K562 (cell line): Measurements from ENCODE around the gene CLDN5. TPM values are rescaled to one million over a fixed set of nuclear protein-coding genes. Genes with fewer than 3 reads are reported as not detected.

ENCODE experiments used
- CAMTA2 ChIP-seq: fragments of 250-450 bp; sonication (Bioruptor Pico); conservative IDR thresholded peaks from 2 replicates; pipeline ENCODE4 v1.5.1; 2022
- CBX8 ChIP-seq: fragments of 200-600 bp; sonication (generic); IDR thresholded peaks from 2 replicates; pipeline ENCODE4 v1.6.1; 2012; ENCODE audit warnings: borderline replicate concordance, mixed run types, low read depth, mild to moderate bottlenecking, moderate library complexity, mixed read lengths, low read length, control low read depth, inconsistent platforms; ENCODE audit not compliant: poor library complexity, severe bottlenecking; ENCODE audit errors: extremely low read depth
- CUX1 ChIP-seq: fragments of 200-800 bp; sonication (Bioruptor generic); IDR thresholded peaks from 2 replicates; pipeline ENCODE4 v1.6.1; 2016; ENCODE audit warnings: missing genetic modification characterization, missing compliant biosample characterization
- FOXK2 ChIP-seq, 2 experiments: fragments of 450-650 bp; IDR thresholded peaks in 1 of 2; conservative IDR thresholded peaks in 1 of 2; 2 replicates each; pipeline ENCODE4 v1.6.1; 2016; ENCODE audit warnings: low read depth in 2 of 2, mild to moderate bottlenecking in 1 of 2
- NR1H2 ChIP-seq: sonication (generic); formaldehyde crosslinking; IDR thresholded peaks from 2 replicates; pipeline ENCODE4 v1.4.0; 2020; ENCODE audit warnings: mild to moderate bottlenecking, missing genetic modification reagents
- POU5F1 ChIP-seq: fragments of 150-350 bp; IDR thresholded peaks from 2 replicates; pipeline ENCODE4 v1.6.1; 2014; ENCODE audit warnings: borderline replicate concordance, low read length, low read depth, mild to moderate bottlenecking; ENCODE audit not compliant: partially characterized antibody
- PURB ChIP-seq: sonication (generic); formaldehyde crosslinking; IDR thresholded peaks from 2 replicates; pipeline ENCODE4 v1.9.0; 2021; ENCODE audit warnings: low read depth, mild to moderate bottlenecking, missing genetic modification reagents
- SNAPC5 ChIP-seq: fragments of 250-450 bp; sonication (Bioruptor Pico); IDR thresholded peaks from 2 replicates; pipeline ENCODE4 v1.8.0; 2021; ENCODE audit warnings: moderate library complexity, mild to moderate bottlenecking, inconsistent platforms
- SNIP1 ChIP-seq: fragments of 450-650 bp; IDR thresholded peaks from 2 replicates; pipeline ENCODE4 v1.7.1; 2017; ENCODE audit warnings: low read depth, mild to moderate bottlenecking
- TEAD1 ChIP-seq, 2 experiments: fragments of 450-650 bp in 1 of 2; sonication (generic) in 1 of 2; formaldehyde crosslinking; IDR thresholded peaks; 2 replicates each; pipeline versions ENCODE4 v1.4.0 to v1.8.0; 2020 to 2022; ENCODE audit warnings: mild to moderate bottlenecking in 2 of 2, missing genetic modification reagents in 1 of 2
- UBTF ChIP-seq, 2 experiments: IDR thresholded peaks; 2 replicates each; pipeline ENCODE4 v1.6.1; 2012; ENCODE audit warnings: improper control_type of control experiment in 2 of 2, low read depth in 2 of 2, low read length in 2 of 2, borderline replicate concordance in 1 of 2
- ZBTB17 ChIP-seq: fragments of 450-650 bp; formaldehyde crosslinking; IDR thresholded peaks from 2 replicates; pipeline ENCODE4 v1.4.0; 2020; ENCODE audit warnings: mild to moderate bottlenecking
- ZBTB34 ChIP-seq: fragments of 250-450 bp; sonication (Bioruptor Pico); IDR thresholded peaks from 2 replicates; pipeline ENCODE4 v1.8.0; 2021; ENCODE audit warnings: mild to moderate bottlenecking, moderate library complexity
- ZBTB7A ChIP-seq: IDR thresholded peaks from 2 replicates; pipeline ENCODE4 v1.6.1; 2011; ENCODE audit warnings: low read depth, mild to moderate bottlenecking, low read length, moderate library complexity, borderline replicate concordance; ENCODE audit not compliant: control insufficient read depth
- ZNF143 ChIP-seq: sonication (generic); formaldehyde crosslinking; IDR thresholded peaks from 2 replicates; pipeline ENCODE4 v1.9.0; 2022; ENCODE audit warnings: mild to moderate bottlenecking, missing genetic modification reagents
- ZNF76 ChIP-seq: fragments of 250-450 bp; sonication (Bioruptor Pico); IDR thresholded peaks from 2 replicates; pipeline ENCODE4 v1.4.0; 2020; ENCODE audit warnings: mild to moderate bottlenecking, moderate library complexity, borderline replicate concordance
- polyA plus RNA-seq, 8 experiments: library from polyadenylated mRNA; depleted of rRNA in 4 of 8; stranded (reverse) in 5 of 8; unstranded in 3 of 8; fragments of >200 nt; fragmentation: Nextera tagmentation in 2 of 8; fragmentation: Illumina TruSeq in 1 of 8; extraction: Ambion mirVana in 2 of 8; extraction: Trizol in 1 of 8; gene quantifications; 2 replicates each; pipeline versions ENCODE4 v1.2.1 to v1.2.3, GENCODE V29; 2011 to 2014; ENCODE audit warnings: inconsistent platforms in 1 of 8, missing spikeins in 1 of 8
- total RNA-seq, 7 experiments: library from RNA; depleted of rRNA in 6 of 7; stranded (reverse); fragments of >200 nt in 6 of 7; fragmentation: Illumina TruSeq in 2 of 7; extraction: Trizol in 2 of 7; gene quantifications; 2 replicates each; pipeline versions ENCODE4 v1.2.1 to v1.2.3, GENCODE V29; 2011 to 2021; ENCODE audit warnings: low replicate concordance in 1 of 7

Gene CLDN5
- total and polyA plus RNA-seq, 9 of the 15 experiments (the other 6 are each of a cell fraction or from before 2014, with no cell fraction given) = 0.20 TPM; not detected in 8

- no peak for TF ChIP-seq CUX1
- TF ChIP-seq NR1H2 (CRISPR knock-in tag) = no peak
- no peak for TF ChIP-seq UBTF (IDR thresholded peaks at IDR 0.05; ENCODE audit: borderline replicate concordance in 1 of 2, low read depth in 2 of 2, low read length in 2 of 2)
- TF ChIP-seq POU5F1 = no peak
- 0 out of 2 replicates have a peak, but pooled peaks have one; percentile 36 for TF ChIP-seq ZBTB7A
- no peak for TF ChIP-seq FOXK2 (conservative IDR thresholded peaks at IDR 0.05 in 1 of 2, IDR thresholded peaks at IDR 0.05 in 1 of 2; ENCODE audit: low read depth in 2 of 2)
- TF ChIP-seq CBX8 = no peak
- no peak for TF ChIP-seq ZNF76 (CRISPR knock-in tag)
- TF ChIP-seq SNIP1 = no peak
- TF ChIP-seq CAMTA2 (CRISPR knock-in tag) = no peak
- no peak for TF ChIP-seq SNAPC5 (CRISPR knock-in tag)
- 0 out of 2 replicates have a peak, but pooled peaks have one; percentile 53 for TF ChIP-seq PURB
- TF ChIP-seq ZNF143 = peak; percentile 56; the same call in 1 of the 2 replicates
- 0 out of 4 replicates have a peak, but pooled peaks of 1 of the 2 experiments have one; percentile 49 for TF ChIP-seq TEAD1 (CRISPR knock-in tag; IDR thresholded peaks at IDR 0.05)
- no peak for TF ChIP-seq ZBTB34
- no peak for TF ChIP-seq ZBTB17 (CRISPR knock-in tag)
Measured at GRCh38 chr22:19565382-19566278, 41.4 kb upstream of the CLDN5 start (continued).
